Caki2 (cell line): Measurements from ENCODE around the gene HOXD10. TPM values are rescaled to one million over a fixed set of nuclear protein-coding genes. Genes with fewer than 3 reads are reported as not detected.

Experiments
- DNase-seq: peaks from one replicate; pipeline ENCODE4 v3.0.0-alpha.2; 2015; ENCODE audit warnings: low read depth
- in situ Hi-C: cut with HindIII; loops from 2 replicates; pipeline ENCODE4 v1.10.0; 2016; ENCODE audit warnings: low sequenced_read_pairs, low pct_unique_long_range_greater_than_20kb, mixed read lengths
- total RNA-seq: library from RNA; depleted of rRNA; stranded (reverse); fragments of >200 nt; shearing (Covaris generic); gene quantifications from 2 replicates; pipeline ENCODE4 v1.2.3, GENCODE V29; 2014; ENCODE audit warnings: low replicate concordance; rRNA removed

Gene HOXD10
- 4.3 and 8.8 TPM in 2 replicates for total RNA-seq

- in situ Hi-C loops, result no loop called here
- peak; percentile 91 for DNase-seq
Observed at GRCh38 chr2:176115883-176116813, at the start of gene HOXD10. Gene HOXD10 (plus strand): TSS chr2:176116778. CDS start chr2:176116834, 56 bp downstream.

DNA sequence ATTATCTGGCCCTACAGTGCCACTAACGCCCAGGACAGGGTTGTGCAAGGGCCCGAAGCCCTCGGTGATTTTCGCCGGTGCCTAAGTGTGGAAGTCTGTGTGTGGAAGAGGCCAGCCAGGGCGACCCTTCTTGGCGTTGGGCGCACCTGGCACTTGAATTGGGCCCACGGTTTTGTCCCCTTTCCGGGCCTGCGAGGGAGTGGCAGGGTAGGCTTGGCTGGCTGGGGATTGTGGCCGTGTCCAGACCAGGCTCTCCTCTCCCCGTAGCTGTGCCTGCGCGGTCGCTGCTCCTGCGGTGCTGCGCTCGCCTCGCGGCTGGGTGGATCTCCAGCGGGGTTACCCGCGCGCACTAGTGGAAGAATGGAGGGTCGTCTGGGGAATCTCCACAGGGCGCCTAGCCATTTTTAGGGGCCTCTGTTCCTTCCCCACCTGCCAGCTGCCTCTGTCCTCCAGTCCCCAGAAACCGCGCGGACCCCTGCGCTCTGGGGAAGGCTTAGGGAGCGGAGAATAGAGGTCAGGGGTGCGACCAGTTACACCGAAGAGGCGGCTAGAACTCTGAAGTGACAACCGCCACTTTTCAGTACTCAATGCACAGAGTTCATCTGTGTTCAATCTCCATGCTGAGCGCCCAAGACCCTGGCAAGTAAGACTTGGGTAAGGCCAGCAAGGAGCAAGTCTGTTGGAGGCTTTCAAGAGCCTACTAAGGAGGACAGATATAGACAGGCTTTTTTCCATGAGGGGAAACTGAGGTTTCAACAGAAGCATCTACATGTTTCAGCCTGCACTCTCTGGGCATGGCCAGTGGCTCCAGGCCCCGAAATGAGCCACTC lies 48.8 kb upstream of the HOXD10 start:
- DNase-seq, result no peak
- in situ Hi-C loops, result no loop called here

DNA sequence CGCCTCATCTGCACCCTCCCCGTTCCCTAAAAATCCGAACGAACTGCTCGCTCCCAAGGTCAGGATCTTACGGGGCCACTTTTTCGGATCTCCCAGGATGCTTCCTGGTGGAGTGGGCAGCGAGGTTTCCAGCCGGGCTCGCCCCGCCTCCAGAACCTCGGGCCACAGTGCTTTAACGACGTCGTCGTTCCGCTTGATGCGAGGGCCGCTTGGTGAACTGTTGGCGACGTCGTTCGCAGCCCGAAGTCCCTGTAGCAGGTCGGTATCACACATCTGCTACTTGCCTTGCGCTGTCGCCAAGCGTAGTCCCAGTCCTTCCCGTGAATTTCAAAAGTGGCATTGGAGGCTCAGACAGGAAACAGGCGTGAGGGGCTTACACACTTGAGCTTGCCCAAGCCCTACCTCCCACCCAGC lies 48.2 kb upstream of the HOXD10 start:
- no peak for DNase-seq
- in situ Hi-C loops, result no loop called here

DNA sequence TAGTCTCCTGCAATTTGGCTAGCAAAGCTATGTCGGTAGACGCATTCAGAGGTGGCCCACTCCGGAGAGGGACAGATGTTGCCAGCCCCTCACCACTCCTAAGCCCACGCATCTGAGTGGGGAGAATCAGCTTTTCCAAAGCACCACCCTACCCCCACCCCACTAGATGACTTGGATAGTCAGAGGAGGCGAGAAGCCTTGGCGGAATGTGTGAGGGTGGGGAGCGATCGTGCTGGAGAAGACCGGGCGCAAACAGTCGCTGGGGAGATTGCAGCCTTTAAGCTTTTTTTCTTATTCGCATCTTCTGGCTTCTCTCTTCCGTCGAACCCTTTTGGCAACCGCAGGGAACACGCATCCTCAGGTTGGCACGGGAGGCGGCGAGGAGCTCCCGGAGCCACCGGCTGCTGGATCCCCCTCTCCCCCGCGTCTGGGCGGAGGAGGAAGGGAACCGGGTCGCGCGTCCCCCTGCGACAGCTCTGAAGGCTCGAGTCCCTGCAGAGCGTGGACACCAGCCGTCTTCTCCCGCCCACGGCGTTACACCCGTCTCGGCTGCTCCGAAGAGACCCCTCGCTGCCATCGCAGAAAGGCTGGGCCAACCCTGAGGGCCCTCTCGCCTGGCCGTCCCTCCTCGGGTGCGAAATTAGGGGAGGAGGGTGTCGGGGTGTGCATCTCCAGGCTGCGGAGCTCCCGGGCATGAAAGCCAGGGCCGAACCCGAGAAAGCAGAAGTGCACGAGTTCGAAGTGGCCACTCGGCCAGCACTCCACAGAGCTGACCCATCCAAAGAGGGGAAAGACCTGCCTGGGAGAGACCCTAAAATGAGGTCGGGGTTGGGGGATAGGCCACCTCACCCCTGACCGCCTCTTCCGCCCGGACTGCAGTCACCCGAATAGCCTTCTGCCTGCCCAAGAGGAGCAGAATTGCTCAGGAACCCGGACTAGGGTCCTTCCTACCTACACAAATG lies 45.0 kb upstream of the HOXD10 start:
- no peak for DNase-seq
- in situ Hi-C loops, result no loop called here

DNA sequence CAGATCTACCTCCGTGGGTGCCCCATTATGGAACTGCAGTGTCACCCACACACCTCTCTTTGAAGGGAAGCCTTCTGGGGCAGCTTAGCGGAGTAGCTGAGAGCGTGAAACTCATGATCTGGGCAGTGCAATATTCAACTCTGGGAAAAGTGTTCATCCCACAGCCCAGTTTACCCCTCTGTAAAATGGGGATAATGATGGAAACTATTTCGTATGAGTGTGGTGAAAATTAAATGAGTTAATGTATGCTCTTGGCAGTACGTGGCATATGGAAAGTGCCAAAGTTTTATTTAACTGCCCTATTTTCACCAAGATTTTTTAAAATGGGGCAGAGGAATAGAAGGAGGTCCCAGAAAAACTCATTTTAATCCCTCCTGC lies 44.3 kb upstream of the HOXD10 start:
- no peak for DNase-seq
- in situ Hi-C loops, result no loop called here

- in situ Hi-C loops, result no loop called here
- no peak for DNase-seq
Observed at GRCh38 chr2:176072951-176073904, 43.4 kb upstream of the HOXD10 start.

DNA sequence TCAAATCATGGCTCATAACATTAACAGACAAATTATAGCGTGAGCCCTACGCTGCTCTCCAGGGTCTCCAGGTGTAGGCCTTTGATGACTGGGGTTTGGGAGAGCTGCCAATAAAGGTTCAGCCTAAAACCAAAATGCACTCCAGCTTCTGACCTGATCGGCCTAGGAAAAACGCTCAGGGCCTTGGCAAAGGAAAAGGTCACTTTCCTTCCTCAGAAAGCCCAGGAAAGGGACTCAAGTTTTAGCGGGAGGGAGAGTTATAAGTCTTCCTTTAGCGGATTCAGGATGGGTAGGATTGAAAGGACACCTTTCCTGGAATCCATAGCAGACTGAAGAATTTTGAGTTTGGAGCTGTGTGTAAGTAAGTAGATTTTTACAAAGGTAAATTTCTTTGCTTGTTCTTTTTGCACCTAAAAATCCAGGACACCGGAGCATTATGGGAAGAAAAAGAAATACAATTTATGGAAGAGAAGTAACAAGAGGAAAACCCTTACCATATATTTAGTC lies 41.6 kb upstream of the HOXD10 start:
- in situ Hi-C loops, result no loop called here

GRCh38 chr2:176075481-176075880 lies 41.1 kb upstream of the HOXD10 start:
- in situ Hi-C loops, result no loop called here
- no peak for DNase-seq

More for the DNA sequence above, 41.6 kb upstream of the HOXD10 start:
- no peak for DNase-seq

GRCh38 chr2:176076063-176076462 lies 40.5 kb upstream of the HOXD10 start:
- no peak for DNase-seq
- in situ Hi-C loops, result no loop called here

DNA sequence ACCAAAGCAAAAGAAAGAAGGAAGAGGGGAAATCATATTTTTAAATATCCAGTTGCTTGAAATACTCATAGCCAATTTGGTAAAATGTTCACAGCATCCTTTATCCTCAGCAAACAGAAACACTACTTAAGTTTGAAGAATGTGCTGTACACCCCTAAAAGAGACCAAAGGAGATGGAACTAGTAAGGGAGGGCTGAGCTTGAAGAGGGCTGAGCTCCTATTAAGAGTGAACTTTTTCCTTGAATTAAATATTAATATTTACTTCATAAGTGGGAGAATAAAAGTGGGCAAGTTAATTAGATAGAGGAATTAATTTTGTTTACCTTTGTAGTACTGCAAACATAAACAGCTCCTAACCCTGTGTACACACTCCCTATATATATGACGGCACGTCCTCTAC lies 39.8 kb upstream of the HOXD10 start:
- in situ Hi-C loops, result no loop called here
- no peak for DNase-seq

DNA sequence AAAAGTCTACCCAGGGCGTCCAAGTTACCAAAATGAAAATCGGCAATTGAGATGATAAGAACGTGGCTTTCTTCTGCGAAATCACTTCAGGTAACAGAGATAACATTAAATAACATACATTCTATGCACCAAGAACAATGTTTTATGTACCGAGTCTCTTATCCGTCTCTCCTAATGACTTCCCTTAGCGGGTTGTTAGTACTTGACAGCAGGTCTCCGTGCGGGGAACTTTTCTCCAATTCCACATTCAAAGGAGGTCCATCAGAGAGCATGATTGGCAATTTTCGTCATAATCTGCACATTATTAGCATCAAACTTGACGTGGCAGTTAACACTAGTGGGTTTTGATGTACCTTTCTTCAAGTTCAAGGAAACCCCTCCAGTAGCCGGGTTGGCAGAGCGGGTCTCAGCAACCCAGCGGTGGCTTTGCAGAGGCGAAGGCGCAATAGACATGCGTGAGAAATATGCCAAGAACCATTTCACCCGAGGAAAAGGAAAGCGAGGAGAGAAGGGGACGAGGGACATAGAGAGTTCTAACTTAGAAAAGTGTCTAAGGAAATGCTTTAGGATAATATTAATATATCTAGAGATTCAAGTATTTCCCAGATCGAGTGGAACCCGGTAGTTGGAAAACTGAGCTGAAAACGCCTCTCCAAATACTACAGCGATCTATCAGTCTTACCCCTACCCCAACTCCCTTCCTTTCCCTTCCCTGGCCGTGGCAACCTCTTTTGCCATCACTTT lies 37.9 kb upstream of the HOXD10 start:
- in situ Hi-C loops, result no loop called here
- no peak for DNase-seq

DNA sequence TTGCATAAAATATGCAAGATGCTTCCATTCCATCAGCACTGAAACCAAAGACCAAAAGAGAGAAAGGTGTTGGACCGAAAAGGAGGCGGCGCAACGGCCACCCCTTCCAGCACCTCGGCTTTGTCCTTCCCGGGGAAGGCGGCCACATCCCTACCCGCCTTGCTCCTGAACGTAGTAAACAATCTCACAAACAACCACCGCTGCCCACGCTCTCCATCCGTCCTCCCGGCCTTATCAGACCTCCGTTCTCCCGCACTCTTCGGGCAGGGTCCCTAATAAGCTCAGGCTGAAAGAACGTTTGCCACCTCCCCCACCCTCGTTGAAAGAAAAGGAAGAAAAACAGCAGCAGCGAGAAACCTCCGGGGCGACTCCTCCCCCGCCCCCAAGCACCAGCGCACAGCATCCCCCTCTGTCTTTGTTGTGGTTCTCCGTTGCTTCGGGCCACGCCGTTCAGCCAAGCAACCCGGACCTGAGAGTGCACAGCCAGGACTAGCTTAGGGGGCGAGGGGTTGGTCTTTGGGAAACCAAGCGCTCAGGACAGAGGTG lies 37.2 kb upstream of the HOXD10 start:
- in situ Hi-C loops, result no loop called here
- no peak for DNase-seq

GRCh38 chr2:176079831-176080539 lies 36.6 kb upstream of the HOXD10 start:
- in situ Hi-C loops, result no loop called here
- DNase-seq, result no peak

DNA sequence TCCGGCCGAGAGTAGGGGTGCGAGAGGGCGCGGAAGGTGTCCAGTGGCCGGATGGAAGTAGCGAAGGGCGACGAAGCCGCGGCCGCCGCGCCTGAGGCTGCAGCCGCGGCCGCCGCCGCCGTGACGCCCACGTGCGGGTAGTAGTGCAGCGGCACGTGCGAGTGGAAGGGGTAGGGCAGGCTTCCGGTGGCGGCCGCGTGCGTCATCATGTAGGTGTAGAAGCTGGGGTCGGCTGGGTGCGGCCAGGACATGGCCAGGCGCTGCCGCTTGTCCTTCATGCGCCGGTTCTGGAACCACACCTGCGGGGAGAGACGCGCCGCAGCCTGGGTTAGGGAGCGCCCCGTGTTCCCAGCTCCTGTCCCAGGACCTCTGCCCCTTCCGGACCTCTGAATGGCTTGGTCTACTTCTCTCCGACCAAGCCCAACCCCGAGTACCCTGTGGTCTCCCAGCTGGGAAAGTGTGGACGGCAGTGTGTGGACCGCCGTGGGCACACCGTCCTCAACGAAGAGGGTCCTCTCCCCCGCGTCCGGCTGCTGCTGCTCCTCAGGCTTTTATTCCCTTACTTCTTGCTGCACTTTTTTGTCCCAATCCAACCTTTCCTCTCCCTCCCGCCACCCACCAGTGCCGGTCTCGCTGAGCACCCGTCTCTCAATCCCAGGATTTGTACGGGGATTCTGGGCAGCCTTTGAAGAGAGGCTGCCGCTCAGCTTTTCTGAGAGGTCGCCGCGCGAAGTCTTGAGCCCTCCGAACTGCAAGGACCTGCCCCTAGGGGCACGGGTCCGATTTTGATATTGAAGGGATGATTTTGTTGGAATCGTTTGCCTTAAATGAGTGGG lies 35.8 kb upstream of the HOXD10 start:
- no peak for DNase-seq
- in situ Hi-C loops, result no loop called here

DNA sequence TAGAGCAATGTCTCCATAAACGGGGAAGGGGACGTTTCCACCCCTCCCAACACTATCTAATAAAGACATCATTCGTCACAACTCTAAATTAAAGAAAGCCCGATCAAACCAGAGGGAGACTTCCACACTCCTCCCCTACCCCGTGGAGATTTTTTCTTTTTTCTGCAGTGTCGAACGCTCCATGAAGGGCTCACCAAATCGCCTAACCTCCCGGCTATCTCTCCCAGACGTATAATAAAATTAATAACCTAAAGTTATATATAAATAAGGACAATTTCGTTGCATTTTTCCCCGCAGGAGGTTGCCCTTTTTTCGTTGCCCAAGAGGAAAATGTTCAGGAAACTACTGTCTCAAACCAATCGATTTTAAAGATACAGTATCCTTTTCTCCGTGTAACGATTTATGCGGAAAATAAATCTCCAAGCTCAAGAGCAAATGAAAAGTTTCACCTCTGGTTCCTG lies 35.2 kb upstream of the HOXD10 start:
- in situ Hi-C loops, result no loop called here
- no peak for DNase-seq
